GM23338 (cell line): ENCODE results near the gene UGT2A3. TPM values are rescaled to one million over a fixed set of nuclear protein-coding genes. Genes with fewer than 3 reads are reported as not detected.

Experiments
- ATAC-seq: fragments of 200-7000 bp; cut with Tn5 transposase; 3 replicates; pipeline ENCODE4 v1.9.1; 2020
- DNase-seq: peaks from one replicate; pipeline ENCODE4 v3.0.0-alpha.2; 2015; ENCODE audit warnings: low spot score
- H2AFZ ChIP-seq: fragments of 200-600 bp; sonication (generic); 2 replicates; pipeline ENCODE4 v1.8.0; 2016; ENCODE audit warnings: antibody characterized with exemption, mild to moderate bottlenecking, moderate library complexity
- H3F3A ChIP-seq: fragments of 200-600 bp; sonication (generic); replicated peaks from 2 replicates; pipeline ENCODE4 v1.8.0; 2017; ENCODE audit warnings: antibody characterized with exemption, mixed run types, low read depth
- H3K27ac ChIP-seq: fragments of 200-600 bp; sonication (generic); 2 replicates; pipeline ENCODE4 v1.6.1; 2016; ENCODE audit warnings: low read depth
- H3K27me3 ChIP-seq: fragments of 200-600 bp; sonication (generic); 2 replicates; pipeline ENCODE4 v1.8.0; 2016; ENCODE audit warnings: mild to moderate bottlenecking, mixed run types, moderate library complexity; ENCODE audit not compliant: insufficient read depth
- H3K36me3 ChIP-seq: fragments of 200-600 bp; sonication (generic); 2 replicates; pipeline ENCODE4 v1.8.0; 2016; ENCODE audit warnings: mild to moderate bottlenecking; ENCODE audit not compliant: insufficient read depth
- H3K4me1 ChIP-seq: fragments of 200-600 bp; sonication (generic); 2 replicates; pipeline ENCODE4 v1.8.0; 2016; ENCODE audit warnings: mild to moderate bottlenecking, moderate library complexity; ENCODE audit not compliant: insufficient read depth
- H3K4me2 ChIP-seq: fragments of 200-600 bp; sonication (generic); 2 replicates; pipeline ENCODE4 v1.7.1; 2017; ENCODE audit warnings: mixed run types
- H3K4me3 ChIP-seq: fragments of 200-600 bp; sonication (generic); 2 replicates; pipeline ENCODE4 v1.6.1; 2016; ENCODE audit warnings: mixed run types
- H3K79me2 ChIP-seq: fragments of 200-600 bp; sonication (generic); replicated peaks from 2 replicates; pipeline ENCODE4 v1.8.0; 2017; ENCODE audit warnings: mild to moderate bottlenecking; ENCODE audit not compliant: insufficient read depth
- H3K9me2 ChIP-seq: fragments of 200-600 bp; sonication (generic); 2 replicates; pipeline ENCODE4 v1.8.0; 2017; ENCODE audit not compliant: insufficient read depth
- H4K20me1 ChIP-seq: fragments of 200-600 bp; sonication (generic); replicated peaks from 2 replicates; pipeline ENCODE4 v1.8.0; 2017; ENCODE audit warnings: mild to moderate bottlenecking; ENCODE audit not compliant: insufficient read depth
- H3K27ac Mint-ChIP-seq: 2 replicates; pipeline ENCODE4 v1.8.0; 2020; ENCODE audit warnings: inconsistent platforms, mild to moderate bottlenecking, moderate library complexity, mixed read lengths
- H3K27me3 Mint-ChIP-seq: 3 replicates; pipeline ENCODE4 v1.8.0; 2022; ENCODE audit warnings: low read depth, mild to moderate bottlenecking, moderate library complexity, mixed read lengths, inconsistent platforms; ENCODE audit not compliant: insufficient read depth, poor library complexity
- H3K36me3 Mint-ChIP-seq: 3 replicates; pipeline ENCODE4 v1.8.0; 2021; ENCODE audit warnings: low read depth, mild to moderate bottlenecking, inconsistent platforms, moderate library complexity, mixed read lengths
- H3K4me1 Mint-ChIP-seq: 3 replicates; pipeline ENCODE4 v1.8.0; 2020; ENCODE audit warnings: mild to moderate bottlenecking, inconsistent platforms, mixed read lengths
- H3K4me3 Mint-ChIP-seq: 3 replicates; pipeline ENCODE4 v1.8.0; 2021; ENCODE audit warnings: moderate library complexity, mild to moderate bottlenecking, inconsistent platforms, mixed read lengths
- H3K9me3 Mint-ChIP-seq: 3 replicates; pipeline ENCODE4 v1.8.0; 2020; ENCODE audit warnings: moderate library complexity, mild to moderate bottlenecking, inconsistent platforms, mixed read lengths
- CREB1 ChIP-seq: fragments of 250-450 bp; sonication (Bioruptor Pico); IDR thresholded peaks from 2 replicates; pipeline ENCODE4 v1.5.0; 2020; ENCODE audit warnings: low read depth, mild to moderate bottlenecking, moderate library complexity
- EZH2 ChIP-seq: fragments of 200-600 bp; sonication (generic); IDR thresholded peaks from one replicate; pipeline ENCODE4 v1.8.0; 2017; ENCODE audit warnings: antibody characterized with exemption, mild to moderate bottlenecking, low read depth; ENCODE audit not compliant: unreplicated experiment
- EZH2phosphoT487 ChIP-seq: fragments of 200-600 bp; sonication (generic); IDR thresholded peaks from one replicate; pipeline ENCODE4 v1.8.1; 2018; ENCODE audit warnings: antibody characterized with exemption; ENCODE audit not compliant: unreplicated experiment
- JUNB ChIP-seq: IDR thresholded peaks from one replicate; pipeline ENCODE4 v1.6.1; 2016; ENCODE audit warnings: antibody characterized with exemption; ENCODE audit not compliant: unreplicated experiment
- NANOG ChIP-seq: IDR thresholded peaks from 2 replicates; pipeline ENCODE4 v1.6.1; 2016; ENCODE audit warnings: antibody characterized with exemption, borderline replicate concordance
- POLR2AphosphoS5 ChIP-seq: IDR thresholded peaks from 2 replicates; pipeline ENCODE4 v1.6.1; 2016; ENCODE audit warnings: antibody characterized with exemption, low read depth
- STAT1 ChIP-seq: IDR thresholded peaks from one replicate; pipeline ENCODE4 v1.6.1; 2016; ENCODE audit warnings: antibody characterized with exemption; ENCODE audit not compliant: unreplicated experiment
- ZNF331 ChIP-seq: fragments of 250-450 bp; sonication (Bioruptor Pico); IDR thresholded peaks from 2 replicates; pipeline ENCODE4 v1.5.0; 2020; ENCODE audit warnings: low read depth, mild to moderate bottlenecking, moderate library complexity
- polyA plus RNA-seq: library from polyadenylated mRNA; unstranded; fragments of >200 nt; fragmentation: Nextera tagmentation; extraction: Ambion mirVana; gene quantifications from 2 replicates; pipeline ENCODE4 v1.2.1, GENCODE V29; 2016
- total RNA-seq: library from RNA; depleted of rRNA; stranded (reverse); fragments of >200 nt; shearing (Covaris generic); gene quantifications from 2 replicates; pipeline ENCODE4 v1.2.3, GENCODE V29; 2014
- TF ChIP-seq, protein P1 (sequence below): IDR thresholded peaks from 2 replicates; pipeline ENCODE4 v1.6.1; 2016; ENCODE audit warnings: antibody characterized with exemption
- TF ChIP-seq, protein P2 (sequence below), 2 experiments: fragments of 200-600 bp in 1 of 2; sonication (generic) in 1 of 2; conservative IDR thresholded peaks; 2 replicates each; pipeline versions ENCODE4 v1.5.1 to v1.6.1; 2016 to 2017; ENCODE audit warnings: antibody characterized with exemption in 2 of 2, low read depth in 2 of 2, mild to moderate bottlenecking in 2 of 2, moderate library complexity in 1 of 2
- TF ChIP-seq, protein P3 (sequence below): IDR thresholded peaks from one replicate; pipeline ENCODE4 v1.6.1; 2018; ENCODE audit warnings: antibody characterized with exemption; ENCODE audit not compliant: unreplicated experiment
- TF ChIP-seq, protein P4 (sequence below): fragments of 250-450 bp; sonication (Bioruptor Pico); IDR thresholded peaks from 2 replicates; pipeline ENCODE4 v1.5.0; 2020; ENCODE audit warnings: mild to moderate bottlenecking, moderate library complexity

The UGT2A3 gene
- total and polyA plus RNA-seq, 2 experiments from 2014 or later, result not detected

DNA sequence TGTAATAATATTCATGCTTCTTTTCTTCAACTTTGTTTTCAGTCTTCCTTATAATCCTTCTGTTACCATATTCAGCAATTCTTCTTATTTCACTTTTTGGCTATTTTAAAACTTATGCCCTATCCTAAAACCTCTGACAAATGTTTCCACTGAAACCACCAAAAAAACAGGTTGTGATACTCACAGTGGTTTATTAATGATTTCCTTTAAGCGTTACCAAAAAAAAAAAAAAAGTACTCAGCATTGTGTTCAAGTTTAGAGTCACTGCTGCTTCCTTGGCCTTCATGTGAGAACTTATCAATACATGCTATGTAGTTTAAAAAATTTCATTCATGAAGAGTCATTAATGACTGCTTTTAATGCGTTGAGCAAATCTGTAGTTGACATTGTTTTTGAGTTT, 35.4 kb upstream of the UGT2A3 start:
- Histone ChIP-seq H3K27me3 (no peaks in the 10 kb centered on the region), H3K36me3 (no peaks in the 10 kb centered on the region), H3K4me2 (no peak overlapping the region), H4K20me1 (no peaks in the 10 kb centered on the region), H2AFZ (no peak overlapping the region), H3K9me2 (0 out of 2 replicates have a peak, but pooled peaks cover 4% of the 10 kb centered on the region), H3K4me1 (no peaks in the 10 kb centered on the region), H3K79me2 (no peaks in the 10 kb centered on the region), H3K4me3 (no peak overlapping the region), H3K27ac (no peak overlapping the region), H3F3A (no peaks in the 10 kb centered on the region)
- H3K9me3 Mint-ChIP-seq, result peaks cover 26% of the 10 kb centered on the region
- H3K27me3 Mint-ChIP-seq, result no peaks in the 10 kb centered on the region
- no peak for ATAC-seq
- DNase-seq, result no peak
- H3K27ac Mint-ChIP-seq, result no peak overlapping the region
- H3K4me1 Mint-ChIP-seq, result no peaks in the 10 kb centered on the region; the same call in 2 of the 3 replicates
- H3K4me3 Mint-ChIP-seq, result no peak overlapping the region
- TF ChIP-seq POLR2AphosphoS5 (no peak), STAT1 (no peak), NANOG (no peak), ZNF331 (no peak), JUNB (no peak), CREB1 (CRISPR knock-in tag) (no peak), EZH2 (no peak), EZH2phosphoT487 (no peak)
- TF ChIP-seq, protein P1, sequence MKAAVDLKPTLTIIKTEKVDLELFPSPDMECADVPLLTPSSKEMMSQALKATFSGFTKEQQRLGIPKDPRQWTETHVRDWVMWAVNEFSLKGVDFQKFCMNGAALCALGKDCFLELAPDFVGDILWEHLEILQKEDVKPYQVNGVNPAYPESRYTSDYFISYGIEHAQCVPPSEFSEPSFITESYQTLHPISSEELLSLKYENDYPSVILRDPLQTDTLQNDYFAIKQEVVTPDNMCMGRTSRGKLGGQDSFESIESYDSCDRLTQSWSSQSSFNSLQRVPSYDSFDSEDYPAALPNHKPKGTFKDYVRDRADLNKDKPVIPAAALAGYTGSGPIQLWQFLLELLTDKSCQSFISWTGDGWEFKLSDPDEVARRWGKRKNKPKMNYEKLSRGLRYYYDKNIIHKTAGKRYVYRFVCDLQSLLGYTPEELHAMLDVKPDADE, result no peak
- TF ChIP-seq, protein P2, sequence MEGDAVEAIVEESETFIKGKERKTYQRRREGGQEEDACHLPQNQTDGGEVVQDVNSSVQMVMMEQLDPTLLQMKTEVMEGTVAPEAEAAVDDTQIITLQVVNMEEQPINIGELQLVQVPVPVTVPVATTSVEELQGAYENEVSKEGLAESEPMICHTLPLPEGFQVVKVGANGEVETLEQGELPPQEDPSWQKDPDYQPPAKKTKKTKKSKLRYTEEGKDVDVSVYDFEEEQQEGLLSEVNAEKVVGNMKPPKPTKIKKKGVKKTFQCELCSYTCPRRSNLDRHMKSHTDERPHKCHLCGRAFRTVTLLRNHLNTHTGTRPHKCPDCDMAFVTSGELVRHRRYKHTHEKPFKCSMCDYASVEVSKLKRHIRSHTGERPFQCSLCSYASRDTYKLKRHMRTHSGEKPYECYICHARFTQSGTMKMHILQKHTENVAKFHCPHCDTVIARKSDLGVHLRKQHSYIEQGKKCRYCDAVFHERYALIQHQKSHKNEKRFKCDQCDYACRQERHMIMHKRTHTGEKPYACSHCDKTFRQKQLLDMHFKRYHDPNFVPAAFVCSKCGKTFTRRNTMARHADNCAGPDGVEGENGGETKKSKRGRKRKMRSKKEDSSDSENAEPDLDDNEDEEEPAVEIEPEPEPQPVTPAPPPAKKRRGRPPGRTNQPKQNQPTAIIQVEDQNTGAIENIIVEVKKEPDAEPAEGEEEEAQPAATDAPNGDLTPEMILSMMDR (conservative IDR thresholded peaks at IDR 0.05; ENCODE audit: low read depth in 2 of 2), result no peak
- TF ChIP-seq, protein P3, sequence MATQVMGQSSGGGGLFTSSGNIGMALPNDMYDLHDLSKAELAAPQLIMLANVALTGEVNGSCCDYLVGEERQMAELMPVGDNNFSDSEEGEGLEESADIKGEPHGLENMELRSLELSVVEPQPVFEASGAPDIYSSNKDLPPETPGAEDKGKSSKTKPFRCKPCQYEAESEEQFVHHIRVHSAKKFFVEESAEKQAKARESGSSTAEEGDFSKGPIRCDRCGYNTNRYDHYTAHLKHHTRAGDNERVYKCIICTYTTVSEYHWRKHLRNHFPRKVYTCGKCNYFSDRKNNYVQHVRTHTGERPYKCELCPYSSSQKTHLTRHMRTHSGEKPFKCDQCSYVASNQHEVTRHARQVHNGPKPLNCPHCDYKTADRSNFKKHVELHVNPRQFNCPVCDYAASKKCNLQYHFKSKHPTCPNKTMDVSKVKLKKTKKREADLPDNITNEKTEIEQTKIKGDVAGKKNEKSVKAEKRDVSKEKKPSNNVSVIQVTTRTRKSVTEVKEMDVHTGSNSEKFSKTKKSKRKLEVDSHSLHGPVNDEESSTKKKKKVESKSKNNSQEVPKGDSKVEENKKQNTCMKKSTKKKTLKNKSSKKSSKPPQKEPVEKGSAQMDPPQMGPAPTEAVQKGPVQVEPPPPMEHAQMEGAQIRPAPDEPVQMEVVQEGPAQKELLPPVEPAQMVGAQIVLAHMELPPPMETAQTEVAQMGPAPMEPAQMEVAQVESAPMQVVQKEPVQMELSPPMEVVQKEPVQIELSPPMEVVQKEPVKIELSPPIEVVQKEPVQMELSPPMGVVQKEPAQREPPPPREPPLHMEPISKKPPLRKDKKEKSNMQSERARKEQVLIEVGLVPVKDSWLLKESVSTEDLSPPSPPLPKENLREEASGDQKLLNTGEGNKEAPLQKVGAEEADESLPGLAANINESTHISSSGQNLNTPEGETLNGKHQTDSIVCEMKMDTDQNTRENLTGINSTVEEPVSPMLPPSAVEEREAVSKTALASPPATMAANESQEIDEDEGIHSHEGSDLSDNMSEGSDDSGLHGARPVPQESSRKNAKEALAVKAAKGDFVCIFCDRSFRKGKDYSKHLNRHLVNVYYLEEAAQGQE, result no peak
- TF ChIP-seq, protein P4, sequence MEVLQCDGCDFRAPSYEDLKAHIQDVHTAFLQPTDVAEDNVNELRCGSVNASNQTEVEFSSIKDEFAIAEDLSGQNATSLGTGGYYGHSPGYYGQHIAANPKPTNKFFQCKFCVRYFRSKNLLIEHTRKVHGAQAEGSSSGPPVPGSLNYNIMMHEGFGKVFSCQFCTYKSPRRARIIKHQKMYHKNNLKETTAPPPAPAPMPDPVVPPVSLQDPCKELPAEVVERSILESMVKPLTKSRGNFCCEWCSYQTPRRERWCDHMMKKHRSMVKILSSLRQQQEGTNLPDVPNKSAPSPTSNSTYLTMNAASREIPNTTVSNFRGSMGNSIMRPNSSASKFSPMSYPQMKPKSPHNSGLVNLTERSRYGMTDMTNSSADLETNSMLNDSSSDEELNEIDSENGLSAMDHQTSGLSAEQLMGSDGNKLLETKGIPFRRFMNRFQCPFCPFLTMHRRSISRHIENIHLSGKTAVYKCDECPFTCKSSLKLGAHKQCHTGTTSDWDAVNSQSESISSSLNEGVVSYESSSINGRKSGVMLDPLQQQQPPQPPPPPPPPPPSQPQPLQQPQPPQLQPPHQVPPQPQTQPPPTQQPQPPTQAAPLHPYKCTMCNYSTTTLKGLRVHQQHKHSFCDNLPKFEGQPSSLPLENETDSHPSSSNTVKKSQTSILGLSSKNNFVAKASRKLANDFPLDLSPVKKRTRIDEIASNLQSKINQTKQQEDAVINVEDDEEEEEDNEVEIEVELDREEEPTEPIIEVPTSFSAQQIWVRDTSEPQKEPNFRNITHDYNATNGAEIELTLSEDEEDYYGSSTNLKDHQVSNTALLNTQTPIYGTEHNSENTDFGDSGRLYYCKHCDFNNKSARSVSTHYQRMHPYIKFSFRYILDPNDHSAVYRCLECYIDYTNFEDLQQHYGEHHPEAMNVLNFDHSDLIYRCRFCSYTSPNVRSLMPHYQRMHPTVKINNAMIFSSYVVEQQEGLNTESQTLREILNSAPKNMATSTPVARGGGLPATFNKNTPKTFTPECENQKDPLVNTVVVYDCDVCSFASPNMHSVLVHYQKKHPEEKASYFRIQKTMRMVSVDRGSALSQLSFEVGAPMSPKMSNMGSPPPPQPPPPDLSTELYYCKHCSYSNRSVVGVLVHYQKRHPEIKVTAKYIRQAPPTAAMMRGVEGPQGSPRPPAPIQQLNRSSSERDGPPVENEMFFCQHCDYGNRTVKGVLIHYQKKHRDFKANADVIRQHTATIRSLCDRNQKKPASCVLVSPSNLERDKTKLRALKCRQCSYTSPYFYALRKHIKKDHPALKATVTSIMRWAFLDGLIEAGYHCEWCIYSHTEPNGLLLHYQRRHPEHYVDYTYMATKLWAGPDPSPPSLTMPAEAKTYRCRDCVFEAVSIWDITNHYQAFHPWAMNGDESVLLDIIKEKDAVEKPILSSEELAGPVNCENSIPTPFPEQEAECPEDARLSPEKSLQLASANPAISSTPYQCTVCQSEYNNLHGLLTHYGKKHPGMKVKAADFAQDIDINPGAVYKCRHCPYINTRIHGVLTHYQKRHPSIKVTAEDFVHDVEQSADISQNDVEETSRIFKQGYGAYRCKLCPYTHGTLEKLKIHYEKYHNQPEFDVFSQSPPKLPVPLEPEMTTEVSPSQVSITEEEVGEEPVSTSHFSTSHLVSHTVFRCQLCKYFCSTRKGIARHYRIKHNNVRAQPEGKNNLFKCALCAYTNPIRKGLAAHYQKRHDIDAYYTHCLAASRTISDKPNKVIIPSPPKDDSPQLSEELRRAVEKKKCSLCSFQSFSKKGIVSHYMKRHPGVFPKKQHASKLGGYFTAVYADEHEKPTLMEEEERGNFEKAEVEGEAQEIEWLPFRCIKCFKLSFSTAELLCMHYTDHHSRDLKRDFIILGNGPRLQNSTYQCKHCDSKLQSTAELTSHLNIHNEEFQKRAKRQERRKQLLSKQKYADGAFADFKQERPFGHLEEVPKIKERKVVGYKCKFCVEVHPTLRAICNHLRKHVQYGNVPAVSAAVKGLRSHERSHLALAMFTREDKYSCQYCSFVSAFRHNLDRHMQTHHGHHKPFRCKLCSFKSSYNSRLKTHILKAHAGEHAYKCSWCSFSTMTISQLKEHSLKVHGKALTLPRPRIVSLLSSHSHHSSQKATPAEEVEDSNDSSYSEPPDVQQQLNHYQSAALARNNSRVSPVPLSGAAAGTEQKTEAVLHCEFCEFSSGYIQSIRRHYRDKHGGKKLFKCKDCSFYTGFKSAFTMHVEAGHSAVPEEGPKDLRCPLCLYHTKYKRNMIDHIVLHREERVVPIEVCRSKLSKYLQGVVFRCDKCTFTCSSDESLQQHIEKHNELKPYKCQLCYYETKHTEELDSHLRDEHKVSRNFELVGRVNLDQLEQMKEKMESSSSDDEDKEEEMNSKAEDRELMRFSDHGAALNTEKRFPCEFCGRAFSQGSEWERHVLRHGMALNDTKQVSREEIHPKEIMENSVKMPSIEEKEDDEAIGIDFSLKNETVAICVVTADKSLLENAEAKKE (CRISPR knock-in tag), result no peak
- peaks cover 25% of the 10 kb centered on the region for H3K36me3 Mint-ChIP-seq
